Breast epithelium (tissue), 4 donors: ENCODE results near the gene GPR137B. TPM values are rescaled to one million over a fixed set of nuclear protein-coding genes. Genes with fewer than 3 reads are reported as not detected.

ENCODE experiments used
- DNase-seq, 2 donors: peaks; one replicate each; pipeline ENCODE4 v3.0.0-alpha.2; 2019; ENCODE audit warnings: low spot score in 2 of 2
- H3K27ac ChIP-seq, 2 donors: fragments of 200-600 bp; sonication (generic) in 1 of 2; one replicate each; pipeline ENCODE4 v1.5.1; 2016 to 2019; ENCODE audit warnings: mild to moderate bottlenecking in 1 of 2
- H3K27me3 ChIP-seq, 2 donors: fragments of 200-600 bp; sonication (generic) in 1 of 2; one replicate each; pipeline versions ENCODE4 v1.5.1 to v1.6.0; 2017 to 2019; ENCODE audit warnings: control low read depth in 1 of 2, mild to moderate bottlenecking in 1 of 2
- H3K36me3 ChIP-seq: fragments of 200-600 bp; one replicate; pipeline ENCODE4 v1.5.1; 2019
- H3K4me1 ChIP-seq, 2 donors: fragments of 200-600 bp; sonication (generic); one replicate each; pipeline ENCODE4 v1.5.1; 2016 to 2019; ENCODE audit warnings: control low read depth in 1 of 2
- H3K4me3 ChIP-seq, 3 donors: fragments of 200-600 bp; sonication (generic); 1 replicate in 2 of 3; 2 replicates in 1 of 3; pipeline ENCODE4 v1.5.1; 2016 to 2019; ENCODE audit warnings: mild to moderate bottlenecking in 3 of 3, moderate library complexity in 2 of 3
- H3K9me3 ChIP-seq, 2 donors: fragments of 200-600 bp; sonication (generic) in 1 of 2; one replicate each; pipeline ENCODE4 v1.5.1; 2016 to 2019; ENCODE audit warnings: control low read depth in 1 of 2
- POLR2A ChIP-seq: fragments of 450-650 bp; IDR thresholded peaks from one replicate; pipeline ENCODE4 v1.6.1; 2016; ENCODE audit warnings: antibody characterized with exemption, mild to moderate bottlenecking, moderate library complexity
- POLR2AphosphoS5 ChIP-seq, 3 donors: sonication (generic); formaldehyde crosslinking; IDR thresholded peaks; one replicate each; pipeline ENCODE4 v1.6.1; 2017; ENCODE audit warnings: antibody characterized with exemption in 3 of 3
- intact Hi-C: fragments of 100-400 bp; cut with DNase I; formaldehyde crosslinking; loops from one replicate; pipeline ENCODE4 v1.15.1; 2023; ENCODE audit warnings: low total_unique reads
- total RNA-seq, 3 donors: library from RNA; depleted of rRNA; stranded (reverse); fragments of >200 nt; gene quantifications; one replicate each; pipeline ENCODE4 v1.1.0, GENCODE V29; 2016
- TF ChIP-seq, protein P1 (sequence below), 3 donors: fragments of 450-650 bp; IDR thresholded peaks; one replicate each; pipeline ENCODE4 v1.5.1; 2016 to 2017; ENCODE audit warnings: antibody characterized with exemption in 3 of 3, mild to moderate bottlenecking in 3 of 3, moderate library complexity in 3 of 3

The GPR137B gene
- total RNA-seq, 3 donors from 2014 or later, result 24.1 to 29.6 (median 25.6) TPM

DNA sequence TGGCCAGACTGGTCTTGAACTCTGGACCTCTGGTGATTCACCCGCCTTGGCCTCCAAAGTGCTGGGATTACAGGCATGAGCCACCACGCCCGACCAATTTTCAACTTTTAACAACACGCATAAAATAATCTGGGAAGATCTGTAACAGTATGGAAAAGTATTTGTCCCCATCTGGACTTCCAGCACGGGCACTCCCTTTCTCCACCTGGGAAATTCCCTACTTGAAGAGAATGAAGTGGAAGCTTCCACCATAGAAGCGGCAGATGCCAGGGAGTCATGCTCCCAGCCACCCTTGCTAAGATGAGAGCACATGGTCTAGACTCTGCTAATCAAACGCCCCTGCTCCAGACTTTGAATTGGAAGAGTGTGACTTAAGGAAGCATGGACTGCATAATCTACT, 9.0 kb upstream of the GPR137B start:
- intact Hi-C loops, result no loop called here
- Histone ChIP-seq H3K27ac (no peak overlapping the region), H3K27me3 (no peaks in the 10 kb centered on the region), H3K4me3 (no peak overlapping the region), H3K4me1 (no peaks in the 10 kb centered on the region), H3K9me3 (peaks cover 0 to 5% of the 10 kb centered on the region in 2 donors), H3K36me3 (no peaks in the 10 kb centered on the region)
- no peak for DNase-seq
- TF ChIP-seq POLR2A (no peak), POLR2AphosphoS5 (IDR thresholded peaks at IDR 0.05) (no peak)
- TF ChIP-seq, protein P1, sequence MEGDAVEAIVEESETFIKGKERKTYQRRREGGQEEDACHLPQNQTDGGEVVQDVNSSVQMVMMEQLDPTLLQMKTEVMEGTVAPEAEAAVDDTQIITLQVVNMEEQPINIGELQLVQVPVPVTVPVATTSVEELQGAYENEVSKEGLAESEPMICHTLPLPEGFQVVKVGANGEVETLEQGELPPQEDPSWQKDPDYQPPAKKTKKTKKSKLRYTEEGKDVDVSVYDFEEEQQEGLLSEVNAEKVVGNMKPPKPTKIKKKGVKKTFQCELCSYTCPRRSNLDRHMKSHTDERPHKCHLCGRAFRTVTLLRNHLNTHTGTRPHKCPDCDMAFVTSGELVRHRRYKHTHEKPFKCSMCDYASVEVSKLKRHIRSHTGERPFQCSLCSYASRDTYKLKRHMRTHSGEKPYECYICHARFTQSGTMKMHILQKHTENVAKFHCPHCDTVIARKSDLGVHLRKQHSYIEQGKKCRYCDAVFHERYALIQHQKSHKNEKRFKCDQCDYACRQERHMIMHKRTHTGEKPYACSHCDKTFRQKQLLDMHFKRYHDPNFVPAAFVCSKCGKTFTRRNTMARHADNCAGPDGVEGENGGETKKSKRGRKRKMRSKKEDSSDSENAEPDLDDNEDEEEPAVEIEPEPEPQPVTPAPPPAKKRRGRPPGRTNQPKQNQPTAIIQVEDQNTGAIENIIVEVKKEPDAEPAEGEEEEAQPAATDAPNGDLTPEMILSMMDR (IDR thresholded peaks at IDR 0.05), result no peak

DNA sequence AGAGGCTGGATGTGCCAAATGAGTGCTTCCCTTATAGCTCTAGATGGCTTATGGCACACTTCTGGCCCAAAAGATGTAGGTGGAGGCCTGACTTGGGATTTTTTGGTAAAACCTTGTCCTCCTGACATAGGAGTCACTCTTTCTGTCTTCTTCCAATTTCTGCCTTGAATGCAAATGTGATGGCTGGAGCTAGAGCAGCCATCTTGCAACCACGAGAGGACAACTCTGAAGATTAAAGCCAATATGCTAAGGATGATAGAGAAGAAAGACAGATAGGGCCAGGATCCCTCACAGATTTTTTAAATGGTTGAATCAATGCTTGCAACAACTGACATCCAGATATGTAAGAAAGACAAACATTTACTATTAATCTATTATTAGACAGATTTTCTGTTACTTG, 8.5 kb upstream of the GPR137B start:
- no peaks in the 10 kb centered on the region for H3K4me1 ChIP-seq
- no peak overlapping the region for H3K27ac ChIP-seq
- intact Hi-C loops, result no loop called here
- H3K9me3 ChIP-seq, result peaks cover 0 to 5% of the 10 kb centered on the region in 2 donors
- TF ChIP-seq, protein P1 (IDR thresholded peaks at IDR 0.05), result no peak
- TF ChIP-seq POLR2A (no peak), POLR2AphosphoS5 (IDR thresholded peaks at IDR 0.05) (no peak)
- H3K4me3 ChIP-seq, result no peak overlapping the region
- H3K36me3 ChIP-seq, result no peaks in the 10 kb centered on the region
- H3K27me3 ChIP-seq, result no peaks in the 10 kb centered on the region
- DNase-seq, result no peak

DNA sequence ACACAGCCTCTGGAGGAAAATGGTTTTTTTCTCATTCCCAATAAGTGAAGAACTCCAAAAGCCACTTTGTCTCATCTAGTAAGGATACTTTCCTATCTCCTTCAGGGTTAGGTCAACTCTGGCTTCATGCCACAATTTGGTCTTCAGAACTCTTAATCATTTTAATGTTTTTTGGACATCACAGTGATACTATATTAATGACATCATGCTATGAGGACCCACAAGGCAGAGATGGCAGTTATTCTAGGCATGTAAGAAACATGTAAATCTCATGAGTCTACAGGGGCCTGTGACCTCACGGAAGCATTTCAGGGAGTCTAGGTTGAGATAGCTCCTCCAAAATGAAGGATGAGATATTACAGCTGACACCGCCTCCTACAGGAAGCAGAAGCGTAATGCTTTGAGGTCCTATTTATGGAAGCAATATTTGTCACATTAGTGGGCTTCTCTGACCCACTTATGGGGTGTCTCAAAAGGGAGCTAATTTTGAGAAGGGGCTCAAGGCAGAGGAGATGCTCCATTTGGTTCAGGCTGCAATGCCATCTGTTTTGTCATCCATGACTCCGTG, 5.0 kb upstream of the GPR137B start:
- Histone ChIP-seq H3K4me3 (no peak overlapping the region), H3K36me3 (no peaks in the 10 kb centered on the region), H3K9me3 (peaks cover 0 to 5% of the 10 kb centered on the region in 2 donors), H3K27ac (no peak overlapping the region), H3K4me1 (no peaks in the 10 kb centered on the region), H3K27me3 (no peaks in the 10 kb centered on the region)
- intact Hi-C loops, result no loop called here
- DNase-seq, result no peak
- TF ChIP-seq POLR2AphosphoS5 (IDR thresholded peaks at IDR 0.05) (no peak), POLR2A (no peak)
- TF ChIP-seq, protein P1 (IDR thresholded peaks at IDR 0.05), result no peak

DNA sequence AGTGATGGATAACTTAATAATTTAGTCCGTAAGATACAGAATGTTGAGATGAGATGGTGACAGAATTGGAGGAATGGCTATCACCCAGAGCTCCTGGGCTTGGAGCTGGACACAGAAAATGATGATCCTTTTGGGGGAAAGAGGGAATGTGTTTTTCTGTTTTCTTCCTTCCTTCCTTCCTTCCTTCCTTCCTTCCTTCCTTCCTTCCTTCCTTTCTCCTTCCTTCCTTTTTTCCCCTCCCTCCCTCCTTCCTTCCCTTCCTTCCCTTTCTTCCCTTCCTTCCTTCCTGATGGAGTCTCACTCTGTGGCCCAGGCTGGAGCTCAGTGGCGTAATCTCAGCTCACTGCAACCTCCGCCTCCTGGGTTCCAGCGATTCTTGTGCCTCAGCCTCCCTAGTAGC, 2.8 kb upstream of the GPR137B start:
- no peak overlapping the region for H3K27ac ChIP-seq
- no peaks in the 10 kb centered on the region for H3K36me3 ChIP-seq
- no peaks in the 10 kb centered on the region for H3K9me3 ChIP-seq
- H3K4me1 ChIP-seq, result no peaks in the 10 kb centered on the region
- no peak for DNase-seq
- no peaks in the 10 kb centered on the region for H3K27me3 ChIP-seq
- TF ChIP-seq POLR2AphosphoS5 (IDR thresholded peaks at IDR 0.05) (no peak), POLR2A (no peak)
- TF ChIP-seq, protein P1 (IDR thresholded peaks at IDR 0.05), result no peak
- H3K4me3 ChIP-seq, result no peak overlapping the region
- intact Hi-C loops, result no loop called here

DNA sequence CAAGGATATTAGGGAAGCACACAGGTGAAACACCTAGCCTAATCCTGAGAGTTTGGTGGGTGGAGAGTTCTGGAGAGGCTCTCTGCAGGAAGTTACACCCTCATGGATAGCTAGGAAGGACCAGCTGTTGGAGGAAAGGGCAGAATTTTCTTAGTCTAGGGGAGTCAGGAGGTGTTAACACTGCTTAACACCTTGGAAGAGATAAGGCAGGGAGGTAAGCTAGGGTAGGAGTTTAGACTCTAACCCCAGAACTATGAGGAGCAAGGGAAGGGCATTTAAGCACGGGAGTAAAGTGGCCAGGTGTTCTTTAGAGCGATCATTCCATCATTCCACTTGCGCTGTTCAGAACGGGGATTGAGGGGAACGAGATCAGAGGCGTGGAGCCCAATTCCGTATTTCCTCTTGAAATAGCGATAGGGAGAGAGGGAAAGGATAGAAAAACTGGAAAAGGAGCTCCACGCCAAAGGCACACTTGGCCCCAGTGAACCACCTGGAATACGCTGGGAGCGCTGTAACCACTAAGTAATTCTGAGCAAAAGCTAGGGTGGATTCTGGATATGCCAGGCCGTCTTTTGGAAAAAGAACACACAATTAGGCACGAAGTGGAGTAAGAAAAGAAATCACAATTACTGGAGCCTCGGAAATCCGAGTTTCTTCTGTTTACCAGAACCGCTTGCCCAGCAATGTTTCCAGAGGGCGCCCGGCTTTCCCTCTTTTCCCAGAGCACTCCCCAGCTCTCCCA, 1.5 kb upstream of the GPR137B start:
- no peak for DNase-seq
- no peaks in the 10 kb centered on the region for H3K9me3 ChIP-seq
- no peaks in the 10 kb centered on the region for H3K36me3 ChIP-seq
- intact Hi-C loops, result no loop called here
- TF ChIP-seq, protein P1 (IDR thresholded peaks at IDR 0.05), result no peak
- TF ChIP-seq POLR2AphosphoS5 (IDR thresholded peaks at IDR 0.05), result no peak
- H3K4me3 ChIP-seq, result peak overlapping the region; percentile 55 to 95 (median 84)
- no peaks in the 10 kb centered on the region for H3K27me3 ChIP-seq
- no peak overlapping the region for H3K27ac ChIP-seq
- peaks cover 0 to 7% of the 10 kb centered on the region in 2 donors for H3K4me1 ChIP-seq
